H1 (cell line): ENCODE results near the gene TRIM9. TPM values are rescaled to one million over a fixed set of nuclear protein-coding genes. Genes with fewer than 3 reads are reported as not detected.
"Not testable (repeated sequence)": the region's sequence is repeated elsewhere in the genome, so short reads cannot be mapped to it uniquely, and the experiment has no call there.

Experiments used
- CTCF ChIA-PET: fragments of 300-600 bp; sonication (Branson Sonifier 250); formaldehyde crosslinking; loops from one replicate; lab custom pipeline; 2021; ENCODE audit not compliant: partially characterized antibody; lab: Charles Lee
- POLR2A ChIA-PET: fragments of 300-600 bp; sonication (Branson Sonifier 250); formaldehyde crosslinking; loops from one replicate; lab custom pipeline; 2021; ENCODE audit warnings: inconsistent platforms; ENCODE audit not compliant: partially characterized antibody; lab: Charles Lee
- DNase-seq, 2 experiments: peaks; one replicate each; pipeline versions ENCODE4 v3.0.0 to v3.0.0-alpha.2; 2010 to 2022; ENCODE audit warnings: low spot score in 2 of 2, low read depth in 1 of 2, mixed read lengths in 1 of 2
- FAIRE-seq: peaks from 2 replicates; lab custom pipeline; 2011; peaks lifted over from hg19 to GRCh38; lab: Jason Lieb, UNC
- H2AFZ ChIP-seq: 2 replicates; pipeline ENCODE4 v1.8.1; 2012; ENCODE audit warnings: low read length, inconsistent platforms
- H2AK5ac ChIP-seq: 2 replicates; pipeline ENCODE4 v1.6.1; 2013; ENCODE audit warnings: low read depth, low read length
- H2BK120ac ChIP-seq: replicated peaks from 2 replicates; pipeline ENCODE3; 2013; ENCODE audit warnings: low read depth, low read length, inconsistent platforms
- H2BK12ac ChIP-seq: 2 replicates; pipeline ENCODE4 v1.6.1; 2013; ENCODE audit warnings: low read depth, low read length
- H2BK15ac ChIP-seq: 2 replicates; pipeline ENCODE4 v1.6.1; 2013; ENCODE audit warnings: low read length
- H2BK20ac ChIP-seq: 2 replicates; pipeline ENCODE4 v1.6.1; 2013; ENCODE audit warnings: low read length
- H2BK5ac ChIP-seq: 2 replicates; pipeline ENCODE4 v1.6.1; 2013; ENCODE audit warnings: low read depth, low read length
- H3K14ac ChIP-seq: 2 replicates; pipeline ENCODE4 v1.6.1; 2013; ENCODE audit warnings: inconsistent platforms; ENCODE audit not compliant: insufficient read length
- H3K18ac ChIP-seq: 2 replicates; pipeline ENCODE4 v1.6.1; 2013; ENCODE audit warnings: low read length; ENCODE audit errors: extremely low read depth
- H3K23ac ChIP-seq: 2 replicates; pipeline ENCODE4 v1.6.1; 2013; ENCODE audit warnings: inconsistent platforms; ENCODE audit not compliant: insufficient read length
- H3K23me2 ChIP-seq: 2 replicates; pipeline ENCODE4 v1.6.1; 2013; ENCODE audit warnings: low read depth, low read length
- H3K27ac ChIP-seq: 2 replicates; pipeline ENCODE4 v1.6.1; 2011; ENCODE audit warnings: low read depth, low read length, inconsistent platforms
- H3K27me3 ChIP-seq, 4 experiments: replicated peaks in 1 of 4; 1 replicate in 1 of 4; 2 replicates in 3 of 4; pipeline versions ENCODE4 v1.6.1 to v1.8.1; 2011 to 2013; ENCODE audit warnings: low read length in 3 of 4, mild to moderate bottlenecking in 3 of 4, inconsistent platforms in 2 of 4, mixed read lengths in 2 of 4, moderate library complexity in 1 of 4; ENCODE audit not compliant: control insufficient read depth in 3 of 4, insufficient read depth in 3 of 4; ENCODE audit errors: extremely low read depth in 1 of 4
- H3K36me3 ChIP-seq, 4 experiments: 2 replicates each; pipeline versions ENCODE4 v1.6.1 to v1.8.1; 2011 to 2013; ENCODE audit warnings: mild to moderate bottlenecking in 4 of 4, low read length in 3 of 4, moderate library complexity in 2 of 4, control low read depth in 1 of 4, inconsistent platforms in 1 of 4; ENCODE audit not compliant: insufficient read depth in 4 of 4, control insufficient read depth in 2 of 4
- H3K4ac ChIP-seq: replicated peaks from 2 replicates; pipeline ENCODE3; 2013; ENCODE audit warnings: low read length, low read depth, mixed read lengths, inconsistent platforms; ENCODE audit not compliant: insufficient read length
- H3K4me1 ChIP-seq, 4 experiments: replicated peaks in 1 of 4; 1 replicate in 1 of 4; 2 replicates in 3 of 4; pipeline versions ENCODE4 v1.6.1 to v1.8.1; 2011 to 2013; ENCODE audit warnings: low read length in 3 of 4, inconsistent platforms in 2 of 4, mixed read lengths in 1 of 4; ENCODE audit not compliant: insufficient read depth in 4 of 4, control insufficient read depth in 3 of 4
- H3K4me2 ChIP-seq, 2 experiments: 2 replicates each; pipeline versions ENCODE4 v1.6.1 to v1.8.1; 2011 to 2013; ENCODE audit warnings: low read depth in 2 of 2, low read length in 2 of 2, control low read depth in 1 of 2, inconsistent platforms in 1 of 2, mild to moderate bottlenecking in 1 of 2; ENCODE audit not compliant: insufficient read depth in 1 of 2
- H3K4me3 ChIP-seq, 4 experiments: fragments of 200-600, 300-600 bp in 1 of 4; sonication (generic), shearing (Covaris generic), sonication (Bioruptor Twin) in 1 of 4; 2 replicates each; pipeline versions ENCODE4 v1.5.1 to v1.8.1; 2011 to 2016; ENCODE audit warnings: low read length in 4 of 4, low read depth in 3 of 4, control low read depth in 2 of 4, inconsistent platforms in 2 of 4, mild to moderate bottlenecking in 2 of 4, mixed read lengths in 1 of 4, moderate library complexity in 1 of 4; ENCODE audit not compliant: insufficient read depth in 2 of 4; ENCODE audit errors: extremely low read depth in 1 of 4
- H3K56ac ChIP-seq: replicated peaks from 2 replicates; pipeline ENCODE3; 2013; ENCODE audit warnings: low read depth, mild to moderate bottlenecking, mixed read lengths, low read length, inconsistent platforms; ENCODE audit not compliant: insufficient read length
- H3K79me1 ChIP-seq: 2 replicates; pipeline ENCODE4 v1.6.1; 2013; ENCODE audit warnings: low read depth, low read length, control low read depth
- H3K79me2 ChIP-seq, 2 experiments: 2 replicates each; pipeline versions ENCODE4 v1.6.1 to v1.8.1; 2012 to 2013; ENCODE audit warnings: low read length in 2 of 2, mild to moderate bottlenecking in 2 of 2, inconsistent platforms in 1 of 2; ENCODE audit not compliant: insufficient read depth in 2 of 2, control insufficient read depth in 1 of 2
- H3K9ac ChIP-seq, 4 experiments: replicated peaks in 1 of 4; 1 replicate in 1 of 4; 2 replicates in 3 of 4; pipeline versions ENCODE4 v1.6.1 to v1.8.1; 2011 to 2013; ENCODE audit warnings: low read depth in 3 of 4, low read length in 3 of 4, control low read depth in 2 of 4, mild to moderate bottlenecking in 2 of 4, moderate library complexity in 2 of 4, inconsistent platforms in 1 of 4; ENCODE audit errors: extremely low read depth in 1 of 4
- H3K9me3 ChIP-seq, 2 experiments: 2 replicates each; pipeline versions ENCODE4 v1.6.1 to v1.8.1; 2012 to 2013; ENCODE audit warnings: mild to moderate bottlenecking in 2 of 2, moderate library complexity in 2 of 2, control low read depth in 1 of 2, inconsistent platforms in 1 of 2, low read depth in 1 of 2, low read length in 1 of 2, mixed read lengths in 1 of 2; ENCODE audit not compliant: insufficient read depth in 2 of 2
- H4K20me1 ChIP-seq, 2 experiments: replicated peaks in 1 of 2; 2 replicates each; pipeline versions ENCODE3 to v1.8.1; 2011 to 2013; ENCODE audit warnings: inconsistent platforms in 2 of 2, low read length in 2 of 2, mild to moderate bottlenecking in 1 of 2; ENCODE audit not compliant: insufficient read depth in 2 of 2, control insufficient read depth in 1 of 2
- H4K5ac ChIP-seq: 2 replicates; pipeline ENCODE4 v1.6.1; 2013; ENCODE audit warnings: low read length, low read depth, mixed read lengths, inconsistent platforms; ENCODE audit not compliant: insufficient read length
- H4K8ac ChIP-seq: 2 replicates; pipeline ENCODE4 v1.8.0; 2013; ENCODE audit warnings: mild to moderate bottlenecking, moderate library complexity, low read length, inconsistent platforms; ENCODE audit not compliant: insufficient read depth; ENCODE audit errors: extremely low read depth
- H4K91ac ChIP-seq: replicated peaks from 2 replicates; pipeline ENCODE3; 2013; ENCODE audit warnings: low read length, mixed read lengths, inconsistent platforms; ENCODE audit not compliant: insufficient read length
- WGBS, 2 experiments: shearing (Covaris generic) in 1 of 2; methylation state at CpG; one replicate each; pipeline versions ENCODE4 v1.1.6 to v1.1.7; 2013 to 2015; ENCODE audit warnings: low lambda C conversion rate in 2 of 2, mixed read lengths in 2 of 2, inconsistent platforms in 1 of 2, low coverage in 1 of 2, missing lambda C conversion rate in 1 of 2; ENCODE audit not compliant: insufficient replicate concordance in 2 of 2, insufficient coverage in 1 of 2, insufficient read length in 1 of 2; ENCODE audit errors: extremely low coverage in 1 of 2, missing lambda C conversion rate in 1 of 2; 5-methylcytosine and 5-hydroxymethylcytosine counted together
- polyA plus RNA-seq, 7 experiments: library from polyadenylated mRNA; depleted of rRNA in 3 of 7; stranded (reverse) in 5 of 7; unstranded in 2 of 7; fragments of >200 nt in 5 of 7; fragments of 200-250 nt in 2 of 7; gene quantifications; 1 replicate in 5 of 7; 2 replicates in 1 of 7; 4 replicates in 1 of 7; pipeline versions ENCODE4 v1.2.1 to v1.2.3, GENCODE V29; 2011 to 2013; ENCODE audit warnings: missing spikeins in 2 of 7, mixed read lengths in 2 of 7
- total RNA-seq: library from RNA; stranded (reverse); fragmentation: NEBNext Ultra II Directional; extraction: Animal tissue kit (Norgen Biotek cat#: 25700); gene quantifications from 2 replicates; pipeline ENCODE4 v1.2.1, GENCODE V29; 2021

TRIM9 gene
- total and polyA plus RNA-seq, 2 of the 8 experiments (the other 6 are each of a cell fraction or from before 2014, with no cell fraction given): 2.7 to 5.4 TPM

DNA sequence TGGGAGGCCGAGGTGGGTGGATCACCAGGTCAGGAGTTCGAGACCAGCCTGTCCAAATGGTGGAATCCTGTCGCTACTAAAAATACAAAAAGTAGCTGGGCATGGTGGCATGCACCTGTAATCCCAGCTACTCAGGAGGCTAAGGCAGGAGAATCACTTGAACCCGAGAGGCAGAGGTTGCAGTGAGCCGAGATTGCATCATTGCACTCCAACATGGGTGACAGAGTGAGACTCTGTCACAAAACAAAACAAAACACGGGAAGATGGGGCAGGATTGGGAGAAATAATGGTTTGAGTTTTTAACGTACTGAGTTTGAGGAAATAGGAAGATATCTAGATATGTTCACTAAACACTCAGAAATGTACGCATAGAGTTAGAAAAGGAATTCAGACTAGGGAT, 153.3 kb downstream of the TRIM9 start:
- H3K27ac ChIP-seq, H3K79me1 ChIP-seq, FAIRE-seq, H3K4me1 ChIP-seq, H2AFZ ChIP-seq, H4K5ac ChIP-seq, POLR2A ChIA-PET, H3K9ac ChIP-seq, H3K14ac ChIP-seq, H2AK5ac ChIP-seq, H2BK20ac ChIP-seq, H3K9me3 ChIP-seq, H2BK12ac ChIP-seq, H3K27me3 ChIP-seq, H3K4me2 ChIP-seq, H3K4me3 ChIP-seq, H3K4ac ChIP-seq, H3K23ac ChIP-seq, H3K36me3 ChIP-seq, H3K79me2 ChIP-seq, H3K18ac ChIP-seq, CTCF ChIA-PET, H2BK5ac ChIP-seq, H4K91ac ChIP-seq, DNase-seq, H4K20me1 ChIP-seq, H3K56ac ChIP-seq, H2BK15ac ChIP-seq, H4K8ac ChIP-seq, H2BK120ac ChIP-seq: not testable (repeated sequence)
- H3K23me2 ChIP-seq: peaks cover 18% of the 10 kb centered on the region
- WGBS, 2 experiments: 93% methylated on average over 8 of the region's 8 CpGs; no CpG with 5 or more reads in 1 of the 2 experiments
